ENCODE measurements around the gene OPCML. TPM values are rescaled to one million over a fixed set of nuclear protein-coding genes. Genes with fewer than 3 reads are reported as not detected.

Gene OPCML
- total and polyA plus RNA-seq, 9 donors, result 0.59 to 3.5 (median 1.5) TPM

DNA sequence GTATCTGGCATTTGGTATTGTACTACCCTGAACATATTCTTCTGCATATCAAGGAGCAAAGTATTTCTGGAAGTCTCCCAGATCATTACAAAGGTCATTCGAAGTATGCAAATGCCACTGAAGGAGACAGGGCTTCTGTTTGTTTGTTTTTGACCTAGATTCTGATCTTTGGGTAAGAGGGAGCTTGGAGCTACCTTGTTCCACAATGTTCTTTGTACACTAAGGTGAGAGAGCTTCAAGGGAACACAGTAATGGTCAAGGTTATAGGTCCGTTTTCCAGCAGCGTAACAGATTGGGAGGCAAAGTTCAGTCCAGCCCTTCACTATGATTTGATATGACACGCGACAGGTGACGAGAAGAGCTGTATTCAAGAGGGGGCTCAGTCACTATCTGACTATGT lies 10.0 kb downstream of the OPCML start:
- Histone ChIP-seq H3K4me1 (ENCODE audit: control insufficient read depth, insufficient read depth, low read length) (no peaks in the 10 kb centered on the region), H3K9me3 (replicated peaks; ENCODE audit: control insufficient read depth, low read depth, low read length) (no peaks in the 10 kb centered on the region), H3K27ac (ENCODE audit: low read length) (no peak overlapping the region), H3K36me3 (ENCODE audit: control insufficient read depth, insufficient read depth, low read length) (no peaks in the 10 kb centered on the region), H3K27me3 (ENCODE audit: control insufficient read depth, insufficient read depth, low read length) (peaks cover 5% of the 10 kb centered on the region), H3K4me3 (ENCODE audit: low read length) (no peak overlapping the region)
- no peak for DNase-seq
- WGBS (ENCODE audit: insufficient coverage), result 89% methylated on average over 5 of the region's 6 CpGs

DNA sequence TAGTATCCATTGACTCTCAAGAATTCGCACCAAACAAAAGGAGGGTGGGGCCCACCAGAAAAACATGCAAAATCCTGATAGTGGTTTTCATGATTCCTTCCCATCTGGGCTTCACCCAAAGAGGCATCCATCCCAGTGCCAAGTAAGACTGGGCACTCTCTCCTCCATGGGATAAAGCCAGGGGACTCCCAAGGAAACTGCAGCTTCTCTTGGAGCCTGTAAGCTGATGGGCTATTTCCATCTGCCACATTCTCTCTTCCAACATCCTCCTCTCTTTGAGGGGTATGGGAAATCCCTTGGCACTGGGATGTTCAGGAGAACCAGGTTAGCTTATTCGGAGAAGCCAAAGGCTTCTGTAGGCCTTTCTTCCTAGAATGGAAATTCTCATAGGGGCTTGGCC lies 10.8 kb downstream of the OPCML start:
- no peak for DNase-seq

DNA sequence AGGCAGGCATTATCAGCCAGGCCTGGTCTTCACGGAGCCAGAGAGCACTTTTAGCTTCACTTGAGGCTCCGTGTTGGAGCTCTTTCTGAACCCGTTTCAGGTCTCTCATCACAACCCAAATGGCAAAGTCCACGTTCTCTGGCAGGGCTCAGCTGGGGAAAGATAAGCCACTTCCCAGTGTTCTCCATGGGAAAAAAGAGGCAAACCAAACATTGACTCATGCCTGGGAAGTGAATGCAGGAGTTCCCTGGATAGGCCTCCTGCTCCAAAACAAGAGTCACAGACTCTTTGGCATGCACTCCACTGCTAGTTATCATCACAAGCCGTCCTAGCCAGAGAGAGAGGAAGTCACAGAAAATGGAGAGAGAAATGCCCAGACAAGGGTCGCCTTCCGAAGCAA lies 11.6 kb downstream of the OPCML start:
- no peaks in the 10 kb centered on the region for H3K36me3 ChIP-seq (ENCODE audit: control insufficient read depth, insufficient read depth, low read length)
- no peak overlapping the region for H3K27ac ChIP-seq (ENCODE audit: low read length)
- DNase-seq, result peak; percentile 71
- no peaks in the 10 kb centered on the region for H3K9me3 ChIP-seq (replicated peaks; ENCODE audit: control insufficient read depth, low read depth, low read length)
- peaks cover 2% of the 10 kb centered on the region for H3K27me3 ChIP-seq (ENCODE audit: control insufficient read depth, insufficient read depth, low read length)
- no peaks in the 10 kb centered on the region for H3K4me1 ChIP-seq (ENCODE audit: control insufficient read depth, insufficient read depth, low read length)
- H3K4me3 ChIP-seq (ENCODE audit: low read length), result no peak overlapping the region
- 55% methylated on average over 5 of the region's 7 CpGs for WGBS (ENCODE audit: insufficient coverage)

More for the DNA sequence above, 10.8 kb downstream of the OPCML start:
- Histone ChIP-seq H3K4me1 (ENCODE audit: control insufficient read depth, insufficient read depth, low read length) (no peaks in the 10 kb centered on the region), H3K27ac (ENCODE audit: low read length) (no peak overlapping the region), H3K27me3 (ENCODE audit: control insufficient read depth, insufficient read depth, low read length) (peaks cover 2% of the 10 kb centered on the region), H3K4me3 (ENCODE audit: low read length) (no peak overlapping the region), H3K36me3 (ENCODE audit: control insufficient read depth, insufficient read depth, low read length) (no peaks in the 10 kb centered on the region), H3K9me3 (replicated peaks; ENCODE audit: control insufficient read depth, low read depth, low read length) (no peaks in the 10 kb centered on the region)
- whole genome bisulfite sequencing (ENCODE audit: insufficient coverage), result 90% methylated on average over 2 of the region's 2 CpGs

DNA sequence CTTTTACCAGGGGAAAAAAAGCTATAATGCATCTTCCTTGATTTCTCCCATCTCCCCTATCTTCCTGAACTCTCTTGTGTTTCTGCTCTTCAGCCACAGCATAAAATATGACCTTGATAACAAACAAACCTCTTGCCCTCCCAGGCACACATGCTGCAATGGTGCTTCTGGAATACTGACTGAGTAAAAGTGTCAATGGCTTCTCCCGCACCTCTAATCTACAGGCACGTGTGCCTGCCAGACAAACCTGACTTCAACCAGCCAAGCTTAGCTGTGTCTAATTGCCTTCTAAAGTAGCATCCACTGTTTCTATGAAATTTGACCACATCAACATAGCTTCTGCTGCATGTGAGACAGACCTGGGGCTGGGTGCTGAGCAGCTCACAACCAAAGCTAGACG lies 12.7 kb downstream of the OPCML start:
- no peaks in the 10 kb centered on the region for H3K9me3 ChIP-seq (replicated peaks; ENCODE audit: control insufficient read depth, low read depth, low read length)
- H3K4me1 ChIP-seq (ENCODE audit: control insufficient read depth, insufficient read depth, low read length), result no peaks in the 10 kb centered on the region
- H3K27ac ChIP-seq (ENCODE audit: low read length), result no peak overlapping the region
- H3K36me3 ChIP-seq (ENCODE audit: control insufficient read depth, insufficient read depth, low read length), result no peaks in the 10 kb centered on the region
- no peak overlapping the region for H3K4me3 ChIP-seq (ENCODE audit: low read length)
- no peak for DNase-seq
- H3K27me3 ChIP-seq (ENCODE audit: control insufficient read depth, insufficient read depth, low read length), result peaks cover 2% of the 10 kb centered on the region
- WGBS (ENCODE audit: insufficient coverage), result 50% methylated on average over 2 of the region's 3 CpGs

DNA sequence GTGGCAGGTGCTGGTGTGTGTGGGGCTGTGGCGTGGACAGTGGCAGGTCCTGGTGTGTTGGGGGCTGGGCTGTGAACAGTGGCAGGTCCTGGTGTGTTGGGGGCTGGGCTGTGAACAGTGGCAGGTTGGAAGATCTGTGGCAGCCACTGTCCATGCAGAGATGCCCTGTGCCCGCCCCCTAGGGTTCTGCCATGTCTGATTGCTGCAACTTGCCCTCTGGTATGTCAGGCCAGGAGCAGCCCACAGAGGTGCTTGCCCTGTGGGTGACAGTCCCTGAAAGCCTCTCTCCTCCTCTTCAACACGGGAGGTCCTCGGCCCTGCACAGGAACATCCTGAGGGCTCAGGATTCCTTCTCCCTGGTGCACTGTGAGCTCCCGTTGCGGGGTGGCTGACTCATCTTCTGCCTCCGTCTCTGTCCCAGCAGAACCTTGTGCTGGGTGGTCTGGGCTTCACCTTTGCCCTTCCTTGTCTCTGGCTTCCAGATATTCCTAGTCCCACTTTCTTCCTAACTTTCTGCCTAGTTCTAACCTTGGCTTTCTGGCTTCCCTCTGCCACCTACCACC lies 13.5 kb downstream of the OPCML start:
- DNase-seq, result no peak
- H3K27me3 ChIP-seq (ENCODE audit: control insufficient read depth, insufficient read depth, low read length), result peaks cover 2% of the 10 kb centered on the region
- 57% methylated on average over 5 of the region's 7 CpGs for WGBS (ENCODE audit: insufficient coverage)
- no peaks in the 10 kb centered on the region for H3K36me3 ChIP-seq (ENCODE audit: control insufficient read depth, insufficient read depth, low read length)
- no peak overlapping the region for H3K27ac ChIP-seq (ENCODE audit: low read length)
- H3K4me3 ChIP-seq (ENCODE audit: low read length), result no peak overlapping the region
- no peaks in the 10 kb centered on the region for H3K4me1 ChIP-seq (ENCODE audit: control insufficient read depth, insufficient read depth, low read length)
- no peaks in the 10 kb centered on the region for H3K9me3 ChIP-seq (replicated peaks; ENCODE audit: control insufficient read depth, low read depth, low read length)

DNA sequence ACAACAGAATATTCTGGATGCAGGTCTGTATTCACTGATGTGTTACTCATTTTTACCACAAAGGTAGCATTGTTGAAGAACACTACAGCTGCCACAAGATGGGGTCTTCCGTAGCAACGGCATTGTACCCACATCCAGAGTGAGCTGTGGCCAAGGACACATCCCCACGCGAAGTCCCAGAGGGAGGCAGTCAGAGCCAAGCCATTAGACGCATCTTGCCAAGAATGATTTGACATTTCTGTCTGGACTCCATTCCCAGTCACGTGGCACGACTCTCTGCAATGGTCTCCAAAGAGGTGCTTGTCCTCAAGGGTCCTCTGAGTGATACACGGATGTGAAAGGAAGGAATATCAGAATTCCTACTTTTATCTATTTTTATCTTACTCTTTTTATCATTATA lies 15.5 kb downstream of the OPCML start:
- no peak overlapping the region for H3K4me3 ChIP-seq (ENCODE audit: low read length)
- no peak for DNase-seq
- H3K4me1 ChIP-seq (ENCODE audit: control insufficient read depth, insufficient read depth, low read length), result no peaks in the 10 kb centered on the region
- H3K27ac ChIP-seq (ENCODE audit: low read length), result no peak overlapping the region
- no peaks in the 10 kb centered on the region for H3K9me3 ChIP-seq (replicated peaks; ENCODE audit: control insufficient read depth, low read depth, low read length)
- no peaks in the 10 kb centered on the region for H3K36me3 ChIP-seq (ENCODE audit: control insufficient read depth, insufficient read depth, low read length)
- H3K27me3 ChIP-seq (ENCODE audit: control insufficient read depth, insufficient read depth, low read length), result peaks cover 2% of the 10 kb centered on the region
- 81% methylated on average over 3 of the region's 8 CpGs for WGBS (ENCODE audit: insufficient coverage)

DNA sequence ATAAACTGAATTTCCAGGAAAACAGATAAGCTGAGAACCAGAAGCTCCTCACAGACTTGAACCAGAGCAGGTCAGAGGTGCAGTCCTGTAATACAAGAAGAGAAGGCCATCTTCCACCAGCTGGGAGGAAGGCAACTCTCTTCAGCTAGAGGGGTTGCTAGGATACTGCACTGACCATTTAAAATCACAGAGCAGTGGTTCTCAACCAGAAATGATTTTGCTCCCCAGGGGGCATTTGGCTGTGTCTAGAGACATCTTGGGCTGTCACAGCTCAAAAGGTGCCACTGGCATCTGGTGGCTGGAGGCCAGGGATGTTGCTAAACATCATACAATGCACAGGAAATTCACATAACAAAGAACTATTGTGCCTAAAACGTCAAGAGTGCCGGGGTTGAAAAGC lies 17.2 kb downstream of the OPCML start:
- Histone ChIP-seq H3K4me3 (ENCODE audit: low read length) (no peak overlapping the region), H3K36me3 (ENCODE audit: control insufficient read depth, insufficient read depth, low read length) (no peaks in the 10 kb centered on the region), H3K27me3 (ENCODE audit: control insufficient read depth, insufficient read depth, low read length) (peaks cover 4% of the 10 kb centered on the region), H3K4me1 (ENCODE audit: control insufficient read depth, insufficient read depth, low read length) (no peaks in the 10 kb centered on the region), H3K9me3 (replicated peaks; ENCODE audit: control insufficient read depth, low read depth, low read length) (no peaks in the 10 kb centered on the region), H3K27ac (ENCODE audit: low read length) (no peak overlapping the region)
- no CpG with 5 or more reads among the region's 2 CpGs for WGBS (ENCODE audit: insufficient coverage)
- DNase-seq, result no peak

DNA sequence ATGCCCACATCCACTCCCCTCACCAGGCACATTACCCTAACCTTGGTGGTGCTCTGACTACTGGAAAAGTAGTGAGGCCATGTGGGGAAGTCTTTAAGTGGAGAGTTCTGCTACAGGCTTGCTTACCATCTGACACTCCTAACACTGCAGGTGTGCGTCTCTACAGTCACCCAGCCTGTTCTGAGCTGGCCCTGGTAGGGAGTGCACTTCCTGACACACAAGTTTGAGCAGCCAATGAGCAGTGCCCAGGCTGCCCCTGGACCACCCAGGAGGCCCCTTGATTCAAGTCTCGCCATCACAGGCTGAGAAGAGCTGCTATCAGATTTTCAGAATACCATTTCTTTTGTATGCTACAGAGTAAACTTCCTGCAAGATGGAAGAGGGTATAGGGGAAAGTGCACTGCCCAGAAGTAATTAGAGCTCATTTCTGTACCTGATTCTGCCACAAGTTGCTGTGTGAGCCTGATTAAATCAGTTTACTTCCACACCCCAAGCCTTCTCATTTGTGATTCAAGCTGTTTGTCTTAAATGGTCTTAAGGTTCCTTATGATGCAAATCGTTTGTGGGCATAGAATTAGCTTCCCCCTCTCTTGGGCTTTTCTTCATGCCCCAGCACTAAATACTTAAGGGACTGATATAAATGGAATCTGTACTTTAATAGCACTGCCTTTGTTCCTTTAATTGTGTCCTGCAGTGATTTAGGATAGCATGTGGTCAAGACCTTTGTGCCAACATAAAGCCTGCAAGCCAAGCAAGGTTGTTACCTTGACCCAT lies 22.2 kb downstream of the OPCML start:
- Histone ChIP-seq H3K27me3 (ENCODE audit: control insufficient read depth, insufficient read depth, low read length) (peaks cover 3% of the 10 kb centered on the region), H3K4me1 (ENCODE audit: control insufficient read depth, insufficient read depth, low read length) (peaks cover 5% of the 10 kb centered on the region), H3K9me3 (replicated peaks; ENCODE audit: control insufficient read depth, low read depth, low read length) (no peaks in the 10 kb centered on the region), H3K4me3 (ENCODE audit: low read length) (no peak overlapping the region), H3K36me3 (ENCODE audit: control insufficient read depth, insufficient read depth, low read length) (no peaks in the 10 kb centered on the region), H3K27ac (ENCODE audit: low read length) (no peak overlapping the region)
- WGBS (ENCODE audit: insufficient coverage), result 86% methylated on average over 1 of the region's 3 CpGs
- DNase-seq, result no peak

DNA sequence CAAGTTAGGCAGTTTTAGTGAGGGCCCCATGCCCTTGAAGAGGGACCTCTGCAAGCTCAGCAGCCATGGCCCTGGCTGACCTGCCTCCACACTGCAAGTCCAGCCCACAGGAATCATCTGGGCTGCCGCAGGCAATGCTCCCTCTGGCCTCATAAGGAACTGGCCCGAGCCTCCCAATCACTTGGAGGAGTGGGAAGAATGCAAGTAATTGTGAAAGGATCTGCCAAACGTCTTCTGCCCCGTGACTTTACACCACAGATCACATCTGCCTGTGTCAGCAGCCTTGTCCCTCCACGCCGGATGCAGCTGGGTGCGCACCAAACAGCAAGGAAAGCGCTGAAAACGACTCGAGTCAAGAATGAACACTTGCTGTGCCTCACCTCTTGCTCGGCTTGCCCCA lies 23.8 kb downstream of the OPCML start:
- no peak overlapping the region for H3K27ac ChIP-seq (ENCODE audit: low read length)
- H3K4me1 ChIP-seq (ENCODE audit: control insufficient read depth, insufficient read depth, low read length), result peaks cover 5% of the 10 kb centered on the region
- no peaks in the 10 kb centered on the region for H3K9me3 ChIP-seq (replicated peaks; ENCODE audit: control insufficient read depth, low read depth, low read length)
- 31% methylated on average over 9 of the region's 11 CpGs for WGBS (ENCODE audit: insufficient coverage)
- peak; percentile 92 for DNase-seq
- H3K4me3 ChIP-seq (ENCODE audit: low read length), result no peak overlapping the region
- H3K36me3 ChIP-seq (ENCODE audit: control insufficient read depth, insufficient read depth, low read length), result no peaks in the 10 kb centered on the region
- H3K27me3 ChIP-seq (ENCODE audit: control insufficient read depth, insufficient read depth, low read length), result peaks cover 11% of the 10 kb centered on the region

DNA sequence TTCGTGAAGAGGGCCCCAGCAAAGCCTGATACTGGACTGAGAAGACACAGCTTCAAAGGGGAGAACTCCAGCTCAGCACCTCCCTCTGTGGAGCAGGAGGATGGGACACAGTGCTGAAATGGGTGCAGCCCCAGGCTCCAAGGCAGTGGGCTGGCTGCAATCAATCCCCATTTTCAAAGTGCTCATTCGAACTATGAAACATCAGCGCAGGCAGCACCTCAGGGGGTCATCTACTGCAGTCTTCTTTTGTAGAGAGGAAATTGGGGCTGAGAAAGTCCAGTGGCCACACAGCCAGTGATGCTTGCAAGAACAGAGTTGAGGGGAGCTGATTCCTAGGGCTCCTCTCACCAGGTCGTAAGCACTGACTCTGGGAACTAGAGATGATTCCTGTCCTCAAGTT lies 25.1 kb downstream of the OPCML start:
- no peaks in the 10 kb centered on the region for H3K36me3 ChIP-seq (ENCODE audit: control insufficient read depth, insufficient read depth, low read length)
- H3K9me3 ChIP-seq (replicated peaks; ENCODE audit: control insufficient read depth, low read depth, low read length), result no peaks in the 10 kb centered on the region
- 100% methylated on average over 2 of the region's 4 CpGs for WGBS (ENCODE audit: insufficient coverage)
- H3K4me1 ChIP-seq (ENCODE audit: control insufficient read depth, insufficient read depth, low read length), result peaks cover 5% of the 10 kb centered on the region
- no peak overlapping the region for H3K27ac ChIP-seq (ENCODE audit: low read length)
- no peak overlapping the region for H3K4me3 ChIP-seq (ENCODE audit: low read length)
- no peak for DNase-seq
- H3K27me3 ChIP-seq (ENCODE audit: control insufficient read depth, insufficient read depth, low read length), result peaks cover 11% of the 10 kb centered on the region

Data from muscle of leg (tissue), 11 donors.